ENCODE measurements around the gene FLOT2.

DNA sequence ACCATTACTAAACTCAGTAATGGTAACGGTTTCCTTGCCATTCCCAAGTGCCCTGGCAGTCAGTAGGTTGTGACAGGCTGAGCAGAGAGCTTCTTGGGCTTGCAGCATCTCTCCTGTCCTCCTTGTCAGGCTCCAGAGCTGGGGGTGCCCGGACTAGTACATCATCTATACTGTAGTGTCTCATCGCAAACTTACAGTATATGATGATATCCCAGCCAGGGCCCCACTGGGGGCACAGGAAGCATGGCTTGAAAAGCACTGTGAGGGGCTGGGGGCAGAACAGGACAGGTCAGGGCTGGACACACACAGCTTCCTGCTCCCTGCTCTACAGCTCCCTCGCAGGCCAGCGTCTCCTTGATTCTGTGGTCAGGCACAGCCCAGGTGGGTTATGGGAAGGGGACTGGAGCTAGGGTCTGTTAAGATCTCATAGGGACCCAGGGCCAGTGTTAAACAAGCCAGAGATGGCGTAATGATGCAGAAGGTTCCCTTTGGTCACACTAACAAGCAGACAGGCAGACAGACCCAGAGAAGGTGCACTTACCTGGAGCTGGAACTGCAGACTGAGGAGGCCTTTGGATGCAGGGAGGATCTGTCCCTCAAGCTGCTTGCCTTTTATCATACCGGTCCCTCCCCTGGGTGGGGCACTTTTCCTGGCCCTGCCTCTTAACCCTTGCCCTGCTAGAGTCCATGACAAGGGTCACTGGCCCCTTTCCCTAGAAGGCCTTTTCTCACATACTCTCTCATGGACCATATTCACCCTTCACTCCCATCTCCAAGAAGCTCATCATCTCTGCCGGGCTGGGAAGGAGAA is 35.9 kb downstream of the FLOT2 start:
- TF ChIP-seq EZH2 (IDR thresholded peaks at IDR 0.05) = no peak
- no peak for TF ChIP-seq EZH2phosphoT487 (IDR thresholded peaks at IDR 0.05)
- TF ChIP-seq, protein P1, sequence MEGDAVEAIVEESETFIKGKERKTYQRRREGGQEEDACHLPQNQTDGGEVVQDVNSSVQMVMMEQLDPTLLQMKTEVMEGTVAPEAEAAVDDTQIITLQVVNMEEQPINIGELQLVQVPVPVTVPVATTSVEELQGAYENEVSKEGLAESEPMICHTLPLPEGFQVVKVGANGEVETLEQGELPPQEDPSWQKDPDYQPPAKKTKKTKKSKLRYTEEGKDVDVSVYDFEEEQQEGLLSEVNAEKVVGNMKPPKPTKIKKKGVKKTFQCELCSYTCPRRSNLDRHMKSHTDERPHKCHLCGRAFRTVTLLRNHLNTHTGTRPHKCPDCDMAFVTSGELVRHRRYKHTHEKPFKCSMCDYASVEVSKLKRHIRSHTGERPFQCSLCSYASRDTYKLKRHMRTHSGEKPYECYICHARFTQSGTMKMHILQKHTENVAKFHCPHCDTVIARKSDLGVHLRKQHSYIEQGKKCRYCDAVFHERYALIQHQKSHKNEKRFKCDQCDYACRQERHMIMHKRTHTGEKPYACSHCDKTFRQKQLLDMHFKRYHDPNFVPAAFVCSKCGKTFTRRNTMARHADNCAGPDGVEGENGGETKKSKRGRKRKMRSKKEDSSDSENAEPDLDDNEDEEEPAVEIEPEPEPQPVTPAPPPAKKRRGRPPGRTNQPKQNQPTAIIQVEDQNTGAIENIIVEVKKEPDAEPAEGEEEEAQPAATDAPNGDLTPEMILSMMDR (IDR thresholded peaks at IDR 0.05) = no peak

Measured in neural progenitor cell (in vitro differentiated cells).